D721Med (cell line): Measurements from ENCODE around the gene PCDHGB7.
"Not testable (repeated sequence)": the region's sequence is repeated elsewhere in the genome, so short reads cannot be mapped to it uniquely, and the experiment has no call there.

Experiments used
- DNase-seq: peaks from one replicate; pipeline ENCODE4 v3.0.0; 2011; ENCODE audit warnings: low spot score; ENCODE audit not compliant: insufficient read length
- FAIRE-seq: peaks from 2 replicates; lab custom pipeline; 2011; peaks lifted over from hg19 to GRCh38; lab: Jason Lieb, UNC
- CTCF ChIP-seq: IDR thresholded peaks from 2 replicates; pipeline ENCODE4 v1.5.1; 2012; ENCODE audit warnings: mild to moderate bottlenecking, control low read depth; ENCODE audit not compliant: insufficient read depth; ENCODE audit errors: missing control alignments

Gene PCDHGB7

DNA sequence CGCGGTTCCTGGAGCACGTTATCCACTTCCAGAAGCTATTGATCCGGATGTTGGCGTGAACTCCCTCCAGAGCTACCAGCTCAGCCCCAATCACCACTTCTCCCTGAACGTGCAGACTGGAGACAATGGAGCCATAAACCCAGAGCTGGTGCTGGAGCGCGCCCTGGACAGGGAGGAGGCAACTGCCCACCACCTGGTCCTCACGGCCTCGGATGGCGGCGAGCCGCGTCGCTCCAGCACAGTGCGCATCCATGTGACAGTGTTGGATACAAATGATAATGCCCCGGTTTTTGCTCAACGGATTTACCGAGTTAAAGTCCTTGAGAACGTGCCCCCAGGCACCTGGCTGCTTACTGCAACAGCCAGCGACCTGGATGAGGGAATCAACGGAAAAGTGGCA, 14.1 kb upstream of the PCDHGB7 start:
- no peak for TF ChIP-seq CTCF
- no peak for DNase-seq
- FAIRE-seq, result no peak

- not testable (repeated sequence) for FAIRE-seq, DNase-seq
Observed at GRCh38 chr5:141407790-141408505, 9.5 kb upstream of the PCDHGB7 start, which contains the start of gene PCDHGB6. PCDHGB6 (plus strand) TSS chr5:141408021; CDS start chr5:141408203, 182 bp downstream.

- TF ChIP-seq CTCF, result no peak
- FAIRE-seq (no peak), DNase-seq (no peak)
Observed at GRCh38 chr5:141409598-141410306, 7.7 kb upstream of the PCDHGB7 start.

DNA sequence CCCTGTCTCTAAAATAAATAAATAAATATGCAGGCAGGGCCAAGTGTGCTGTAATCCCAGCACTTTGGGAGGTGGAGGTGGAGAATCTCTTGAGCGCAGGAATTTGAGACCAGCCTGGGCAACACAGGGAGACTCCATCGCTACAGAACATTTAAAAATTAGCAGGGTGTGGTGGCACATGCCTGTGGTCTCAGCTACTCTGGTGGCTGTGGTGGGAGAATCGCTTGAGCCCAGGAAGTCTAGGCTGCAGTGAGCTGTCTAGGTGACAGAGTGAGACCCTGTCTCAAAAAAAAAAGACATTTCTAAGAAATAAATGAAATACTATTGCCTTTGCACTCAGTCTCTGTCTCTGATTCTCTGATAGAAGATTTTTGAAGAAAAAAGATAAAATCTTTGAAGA, 5.9 kb upstream of the PCDHGB7 start:
- DNase-seq (no peak), FAIRE-seq (no peak)
- TF ChIP-seq CTCF, result no peak

DNA sequence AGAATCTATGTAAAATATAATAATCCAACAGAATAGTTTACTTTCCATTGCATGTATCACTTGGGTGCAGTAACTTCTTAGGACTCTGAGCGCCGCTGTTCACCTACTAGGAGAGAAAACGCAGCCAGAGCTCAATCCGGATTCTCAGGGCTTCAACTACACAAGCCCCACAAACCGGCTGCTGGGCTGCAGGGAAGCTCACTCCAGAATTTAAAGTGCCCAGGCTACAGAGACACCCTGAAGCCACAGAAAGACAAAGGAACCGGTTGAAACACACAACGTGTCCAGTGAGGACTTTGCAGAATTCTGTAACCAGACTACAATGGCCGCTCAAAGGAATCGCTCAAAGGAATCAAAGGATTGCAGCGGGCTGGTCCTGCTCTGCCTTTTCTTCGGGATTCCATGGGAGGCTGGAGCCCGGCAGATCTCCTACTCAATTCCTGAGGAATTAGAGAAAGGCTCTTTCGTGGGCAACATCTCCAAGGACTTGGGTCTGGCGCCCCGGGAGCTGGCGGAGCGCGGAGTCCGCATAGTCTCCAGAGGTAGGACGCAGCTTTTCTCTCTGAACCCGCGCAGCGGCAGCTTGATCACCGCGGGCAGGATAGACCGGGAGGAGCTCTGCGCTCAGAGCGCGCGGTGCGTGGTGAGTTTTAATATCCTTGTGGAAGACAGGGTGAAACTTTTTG, 4.5 kb upstream of the PCDHGB7 start, which contains the start of gene PCDHGA10:
Gene PCDHGA10 (plus strand): TSS at position 134 of the 686 bp plus-strand sequence. CDS start 189 bp downstream, at position 323.
- DNase-seq, result no peak
- no peak for TF ChIP-seq CTCF
- no peak for FAIRE-seq

- FAIRE-seq, result no peak
- DNase-seq, result no peak
- no peak for TF ChIP-seq CTCF
Observed at GRCh38 chr5:141413540-141414069, 3.9 kb upstream of the PCDHGB7 start.

DNA sequence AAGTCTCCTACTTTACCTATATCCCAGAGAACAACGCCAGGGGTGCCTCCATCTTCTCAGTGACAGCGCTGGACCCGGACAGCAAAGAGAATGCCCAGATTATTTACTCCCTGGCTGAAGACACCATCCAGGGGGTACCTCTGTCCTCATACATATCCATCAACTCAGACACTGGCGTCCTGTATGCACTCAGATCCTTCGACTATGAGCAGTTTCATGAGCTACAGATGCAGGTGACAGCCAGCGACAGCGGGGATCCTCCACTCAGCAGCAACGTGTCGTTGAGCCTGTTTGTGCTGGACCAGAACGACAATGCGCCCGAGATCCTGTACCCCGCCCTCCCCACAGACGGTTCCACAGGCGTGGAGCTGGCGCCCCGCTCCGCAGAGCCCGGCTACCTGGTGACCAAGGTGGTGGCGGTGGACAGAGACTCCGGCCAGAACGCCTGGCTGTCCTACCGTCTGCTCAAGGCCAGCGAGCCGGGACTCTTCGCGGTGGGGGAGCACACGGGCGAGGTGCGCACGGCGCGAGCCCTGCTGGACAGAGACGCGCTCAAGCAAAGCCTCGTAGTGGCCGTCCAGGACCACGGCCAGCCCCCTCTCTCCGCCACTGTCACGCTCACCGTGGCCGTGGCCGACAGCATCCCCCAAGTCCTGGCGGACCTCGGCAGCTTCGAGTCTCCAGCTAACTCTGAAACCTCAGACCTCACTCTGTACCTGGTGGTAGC, 2.8 kb upstream of the PCDHGB7 start:
- FAIRE-seq, DNase-seq: not testable (repeated sequence)

DNA sequence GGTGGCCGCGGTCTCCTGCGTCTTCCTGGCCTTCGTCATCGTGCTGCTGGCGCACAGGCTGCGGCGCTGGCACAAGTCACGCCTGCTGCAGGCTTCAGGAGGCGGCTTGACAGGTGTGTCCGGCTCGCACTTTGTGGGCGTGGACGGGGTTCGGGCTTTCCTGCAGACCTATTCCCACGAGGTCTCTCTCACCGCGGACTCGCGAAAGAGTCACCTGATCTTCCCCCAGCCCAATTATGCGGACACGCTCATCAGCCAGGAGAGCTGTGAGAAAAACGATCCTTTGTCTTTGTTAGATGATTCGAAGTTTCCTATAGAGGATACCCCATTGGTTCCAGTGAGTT, 2.2 kb upstream of the PCDHGB7 start:
- not testable (repeated sequence) for FAIRE-seq, DNase-seq
